Endothelial cell of umbilical vein (primary cell): Measurements from ENCODE around the gene SOX14.
A peak's percentile ranks its signal among the peaks of the same experiment; 100 is the strongest.

Experiments used
- CTCF ChIP-seq, 2 donors: IDR thresholded peaks; 1 replicate in 1 of 2; 2 replicates in 1 of 2; pipeline ENCODE4 v1.5.1; 2011; ENCODE audit warnings: low read length in 2 of 2, mild to moderate bottlenecking in 2 of 2, moderate library complexity in 2 of 2, control low read depth in 1 of 2, inconsistent platforms in 1 of 2, low read depth in 1 of 2; ENCODE audit not compliant: insufficient read depth in 1 of 2; ENCODE audit errors: extremely low read depth in 1 of 2
- EZH2 ChIP-seq: IDR thresholded peaks from 2 replicates; pipeline ENCODE4 v1.6.1; 2012; ENCODE audit warnings: borderline replicate concordance, low read depth, mild to moderate bottlenecking, moderate library complexity, low read length, inconsistent platforms; ENCODE audit not compliant: severe bottlenecking
- GATA2 ChIP-seq: IDR thresholded peaks from 2 replicates; pipeline ENCODE4 v1.7.0; 2011; ENCODE audit warnings: low read depth, mild to moderate bottlenecking, moderate library complexity, mixed read lengths, low read length; ENCODE audit not compliant: insufficient read length, insufficient read depth
- MYC ChIP-seq: IDR thresholded peaks from one replicate; pipeline ENCODE4 v1.6.1; 2011; ENCODE audit warnings: mild to moderate bottlenecking, low read depth, low read length
- POLR2A ChIP-seq: IDR thresholded peaks from 2 replicates; pipeline ENCODE4 v1.6.1; 2012; ENCODE audit warnings: low read depth, mild to moderate bottlenecking, control low read depth, low read length
- POLR2AphosphoS5 ChIP-seq: IDR thresholded peaks from 2 replicates; pipeline ENCODE4 v1.6.1; 2012; ENCODE audit warnings: low read depth, mild to moderate bottlenecking, control low read depth, low read length, moderate library complexity; ENCODE audit not compliant: insufficient read depth
- TF ChIP-seq, protein P1 (sequence below): IDR thresholded peaks from 2 replicates; pipeline ENCODE4 v1.6.1; 2011; ENCODE audit not compliant: insufficient read depth, insufficient read length

GRCh38 chr3:137768361-137769321, 4.5 kb downstream of the SOX14 start:
- TF ChIP-seq POLR2A (no peak), CTCF (IDR thresholded peaks at IDR 0.05; ENCODE audit: extremely low read depth in 1 of 2, insufficient read depth in 1 of 2, low read depth in 1 of 2, low read length in 2 of 2) (no peak), EZH2 (peak; percentile 93), MYC (no peak), POLR2AphosphoS5 (no peak), GATA2 (no peak)
- TF ChIP-seq, protein P1, sequence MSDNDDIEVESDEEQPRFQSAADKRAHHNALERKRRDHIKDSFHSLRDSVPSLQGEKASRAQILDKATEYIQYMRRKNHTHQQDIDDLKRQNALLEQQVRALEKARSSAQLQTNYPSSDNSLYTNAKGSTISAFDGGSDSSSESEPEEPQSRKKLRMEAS, result no peak
